Stimulated activated CD4-positive, alpha-beta T cell treated with anti-CD3 and anti-CD28 coated beads, Interleukin-1b, Interleukin-23, amount 100 ng/mL, for 48 hours (primary cell): ENCODE measurements around the gene NEU3.
"Not testable (repeated sequence)": the region's sequence is repeated elsewhere in the genome, so short reads cannot be mapped to it uniquely, and the experiment has no call there.

Experiments
- DNase-seq: peaks from one replicate; pipeline ENCODE4 v3.0.0-alpha.2; 2020

The NEU3 gene

GRCh38 chr11:75031771-75032549 lies 43.2 kb downstream of the NEU3 start:
- DNase-seq: peak; percentile 66

- DNase-seq: no peak
These were observed 43.8 kb downstream of the NEU3 start for GRCh38 chr11:75032550-75032935.

- no peak for DNase-seq
These were observed 45.2 kb downstream of the NEU3 start for GRCh38 chr11:75033916-75034315.

GRCh38 chr11:75035256-75035655 lies 46.5 kb downstream of the NEU3 start:
- DNase-seq: no peak

GRCh38 chr11:75035911-75036565 lies 47.3 kb downstream of the NEU3 start:
- no peak for DNase-seq

- DNase-seq: no peak
These were observed 51.5 kb downstream of the NEU3 start for GRCh38 chr11:75040167-75040770.

- no peak for DNase-seq
These were observed 52.5 kb downstream of the NEU3 start for GRCh38 chr11:75041263-75041662.

- DNase-seq: not testable (repeated sequence)
These were observed 53.1 kb downstream of the NEU3 start for GRCh38 chr11:75041821-75042220.

GRCh38 chr11:75044381-75045170 lies 55.8 kb downstream of the NEU3 start:
- not testable (repeated sequence) for DNase-seq

GRCh38 chr11:75046668-75047067 lies 57.9 kb downstream of the NEU3 start:
- not testable (repeated sequence) for DNase-seq

- DNase-seq: no peak
These were observed 58.5 kb downstream of the NEU3 start for GRCh38 chr11:75047191-75047590.

GRCh38 chr11:75049501-75050266 lies 61.0 kb downstream of the NEU3 start:
- not testable (repeated sequence) for DNase-seq

- DNase-seq: no peak
These were observed 61.8 kb downstream of the NEU3 start for GRCh38 chr11:75050516-75050915.

GRCh38 chr11:75051043-75051442 lies 62.3 kb downstream of the NEU3 start:
- DNase-seq: no peak

- DNase-seq: no peak
These were observed 63.7 kb downstream of the NEU3 start for GRCh38 chr11:75052457-75052856.

- no peak for DNase-seq
These were observed 66.8 kb downstream of the NEU3 start for GRCh38 chr11:75055511-75055910.

GRCh38 chr11:75056814-75057213 lies 68.1 kb downstream of the NEU3 start:
- no peak for DNase-seq

- DNase-seq: no peak
These were observed 70.6 kb downstream of the NEU3 start for GRCh38 chr11:75059299-75059698.

GRCh38 chr11:75063741-75064314 lies 75.1 kb downstream of the NEU3 start:
- DNase-seq: no peak

- DNase-seq: no peak
These were observed 77.3 kb downstream of the NEU3 start for GRCh38 chr11:75066061-75066460.
